Panc1 (cell line): Measurements from ENCODE around the gene PHACTR2.

Experiments used
- POLR2AphosphoS5 ChIP-seq: IDR thresholded peaks from 2 replicates; pipeline ENCODE4 v1.6.1; 2012; ENCODE audit warnings: mild to moderate bottlenecking, low read depth, low read length, moderate library complexity
- SIN3A ChIP-seq: IDR thresholded peaks from 2 replicates; pipeline ENCODE4 v1.6.1; 2012; ENCODE audit warnings: low read depth, mild to moderate bottlenecking, low read length, moderate library complexity, borderline replicate concordance; ENCODE audit not compliant: insufficient read depth
- TF ChIP-seq, protein P1 (sequence below): fragments of 450-650 bp; IDR thresholded peaks from 2 replicates; pipeline ENCODE4 v1.5.1; 2017; ENCODE audit warnings: mild to moderate bottlenecking
- TF ChIP-seq, protein P2 (sequence below), 2 experiments: IDR thresholded peaks; 2 replicates each; pipeline ENCODE4 v1.6.1; 2011 to 2012; ENCODE audit warnings: low read depth in 2 of 2, control low read depth in 1 of 2, low read length in 1 of 2, mild to moderate bottlenecking in 1 of 2, moderate library complexity in 1 of 2; ENCODE audit not compliant: insufficient read depth in 1 of 2

DNA sequence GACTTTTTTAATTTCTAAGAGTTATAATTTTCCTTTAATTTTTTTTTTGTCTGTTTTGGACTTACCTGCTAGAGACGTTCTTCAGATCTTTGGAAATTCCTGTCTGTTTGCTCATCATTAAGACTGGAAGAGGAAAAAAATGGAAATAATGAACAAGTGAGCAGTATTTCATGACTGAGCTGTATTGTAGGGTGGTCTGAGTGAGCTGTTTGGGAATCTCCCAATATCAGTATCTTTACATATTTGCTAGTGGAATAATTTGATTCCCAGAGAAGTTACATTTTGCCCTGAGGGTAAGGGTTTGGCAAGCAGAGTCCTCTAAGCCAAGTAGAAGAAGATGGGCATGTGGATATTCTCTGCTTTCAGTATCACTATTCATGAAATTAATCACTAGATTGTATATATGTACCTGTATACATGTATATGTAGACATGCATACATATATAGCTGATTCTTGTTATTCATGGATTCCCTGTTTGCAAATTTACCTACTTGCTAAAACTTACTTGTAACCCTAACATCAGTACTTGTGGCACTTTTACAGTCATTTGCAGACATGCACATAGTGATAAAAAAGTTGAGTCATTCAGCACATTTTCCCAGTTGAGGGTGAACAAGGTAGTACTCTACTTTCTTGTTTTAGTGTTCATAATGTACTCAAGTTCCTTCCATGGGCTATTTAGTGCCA, 200.0 kb downstream of the PHACTR2 start:
- TF ChIP-seq, protein P1, sequence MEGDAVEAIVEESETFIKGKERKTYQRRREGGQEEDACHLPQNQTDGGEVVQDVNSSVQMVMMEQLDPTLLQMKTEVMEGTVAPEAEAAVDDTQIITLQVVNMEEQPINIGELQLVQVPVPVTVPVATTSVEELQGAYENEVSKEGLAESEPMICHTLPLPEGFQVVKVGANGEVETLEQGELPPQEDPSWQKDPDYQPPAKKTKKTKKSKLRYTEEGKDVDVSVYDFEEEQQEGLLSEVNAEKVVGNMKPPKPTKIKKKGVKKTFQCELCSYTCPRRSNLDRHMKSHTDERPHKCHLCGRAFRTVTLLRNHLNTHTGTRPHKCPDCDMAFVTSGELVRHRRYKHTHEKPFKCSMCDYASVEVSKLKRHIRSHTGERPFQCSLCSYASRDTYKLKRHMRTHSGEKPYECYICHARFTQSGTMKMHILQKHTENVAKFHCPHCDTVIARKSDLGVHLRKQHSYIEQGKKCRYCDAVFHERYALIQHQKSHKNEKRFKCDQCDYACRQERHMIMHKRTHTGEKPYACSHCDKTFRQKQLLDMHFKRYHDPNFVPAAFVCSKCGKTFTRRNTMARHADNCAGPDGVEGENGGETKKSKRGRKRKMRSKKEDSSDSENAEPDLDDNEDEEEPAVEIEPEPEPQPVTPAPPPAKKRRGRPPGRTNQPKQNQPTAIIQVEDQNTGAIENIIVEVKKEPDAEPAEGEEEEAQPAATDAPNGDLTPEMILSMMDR: no peak
- no peak for TF ChIP-seq POLR2AphosphoS5
- TF ChIP-seq, protein P2, sequence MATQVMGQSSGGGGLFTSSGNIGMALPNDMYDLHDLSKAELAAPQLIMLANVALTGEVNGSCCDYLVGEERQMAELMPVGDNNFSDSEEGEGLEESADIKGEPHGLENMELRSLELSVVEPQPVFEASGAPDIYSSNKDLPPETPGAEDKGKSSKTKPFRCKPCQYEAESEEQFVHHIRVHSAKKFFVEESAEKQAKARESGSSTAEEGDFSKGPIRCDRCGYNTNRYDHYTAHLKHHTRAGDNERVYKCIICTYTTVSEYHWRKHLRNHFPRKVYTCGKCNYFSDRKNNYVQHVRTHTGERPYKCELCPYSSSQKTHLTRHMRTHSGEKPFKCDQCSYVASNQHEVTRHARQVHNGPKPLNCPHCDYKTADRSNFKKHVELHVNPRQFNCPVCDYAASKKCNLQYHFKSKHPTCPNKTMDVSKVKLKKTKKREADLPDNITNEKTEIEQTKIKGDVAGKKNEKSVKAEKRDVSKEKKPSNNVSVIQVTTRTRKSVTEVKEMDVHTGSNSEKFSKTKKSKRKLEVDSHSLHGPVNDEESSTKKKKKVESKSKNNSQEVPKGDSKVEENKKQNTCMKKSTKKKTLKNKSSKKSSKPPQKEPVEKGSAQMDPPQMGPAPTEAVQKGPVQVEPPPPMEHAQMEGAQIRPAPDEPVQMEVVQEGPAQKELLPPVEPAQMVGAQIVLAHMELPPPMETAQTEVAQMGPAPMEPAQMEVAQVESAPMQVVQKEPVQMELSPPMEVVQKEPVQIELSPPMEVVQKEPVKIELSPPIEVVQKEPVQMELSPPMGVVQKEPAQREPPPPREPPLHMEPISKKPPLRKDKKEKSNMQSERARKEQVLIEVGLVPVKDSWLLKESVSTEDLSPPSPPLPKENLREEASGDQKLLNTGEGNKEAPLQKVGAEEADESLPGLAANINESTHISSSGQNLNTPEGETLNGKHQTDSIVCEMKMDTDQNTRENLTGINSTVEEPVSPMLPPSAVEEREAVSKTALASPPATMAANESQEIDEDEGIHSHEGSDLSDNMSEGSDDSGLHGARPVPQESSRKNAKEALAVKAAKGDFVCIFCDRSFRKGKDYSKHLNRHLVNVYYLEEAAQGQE (IDR thresholded peaks at IDR 0.05; ENCODE audit: insufficient read depth in 1 of 2, low read depth in 2 of 2, low read length in 1 of 2): no peak
- TF ChIP-seq SIN3A: no peak
